ENCODE measurements around the gene SGCB.
"Not testable (repeated sequence)": the region's sequence is repeated elsewhere in the genome, so short reads cannot be mapped to it uniquely, and the experiment has no call there.

SGCB gene

GRCh38 chr4:52038103-52038912, at the start of gene SGCB:
TSS of gene SGCB (minus strand) at chr4:52038299. CDS start at chr4:52038259, 40 bp downstream.
- TF ChIP-seq CTCF (IDR thresholded peaks at IDR 0.05; ENCODE audit: low read depth, low read length, missing control alignments): no peak
- H3K4me3 ChIP-seq (replicated peaks; ENCODE audit: low read depth, low read length): peak within 1 kb of the TSS; percentile 68
- DNase-seq (ENCODE audit: extremely low read depth, low read depth): no peak

GRCh38 chr4:52086425-52086824, 48.3 kb upstream of the SGCB start:
- not testable (repeated sequence) for DNase-seq (ENCODE audit: extremely low read depth, low read depth)

GRCh38 chr4:52081216-52081615, 43.1 kb upstream of the SGCB start:
- no peak for DNase-seq (ENCODE audit: extremely low read depth, low read depth)
- TF ChIP-seq CTCF (IDR thresholded peaks at IDR 0.05; ENCODE audit: low read depth, low read length, missing control alignments): no peak
- no peak overlapping the region for H3K4me3 ChIP-seq (replicated peaks; ENCODE audit: low read depth, low read length)

More at GRCh38 chr4:52086425-52086824, 48.3 kb upstream of the SGCB start:
- not testable (repeated sequence) for H3K4me3 ChIP-seq (replicated peaks; ENCODE audit: low read depth, low read length)

GRCh38 chr4:52079659-52080058, 41.6 kb upstream of the SGCB start:
- DNase-seq (ENCODE audit: extremely low read depth, low read depth): no peak
- H3K4me3 ChIP-seq (replicated peaks; ENCODE audit: low read depth, low read length): no peak overlapping the region
- TF ChIP-seq CTCF (IDR thresholded peaks at IDR 0.05; ENCODE audit: low read depth, low read length, missing control alignments): no peak

GRCh38 chr4:52076731-52077130, 38.6 kb upstream of the SGCB start:
- no peak for DNase-seq (ENCODE audit: extremely low read depth, low read depth)
- H3K4me3 ChIP-seq (replicated peaks; ENCODE audit: low read depth, low read length): no peak overlapping the region
- no peak for TF ChIP-seq CTCF (IDR thresholded peaks at IDR 0.05; ENCODE audit: low read depth, low read length, missing control alignments)

GRCh38 chr4:52071791-52072546, 33.9 kb upstream of the SGCB start:
- no peak for TF ChIP-seq CTCF (IDR thresholded peaks at IDR 0.05; ENCODE audit: low read depth, low read length, missing control alignments)
- no peak overlapping the region for H3K4me3 ChIP-seq (replicated peaks; ENCODE audit: low read depth, low read length)
- no peak for DNase-seq (ENCODE audit: extremely low read depth, low read depth)

GRCh38 chr4:52069571-52069970, 31.5 kb upstream of the SGCB start:
- no peak for TF ChIP-seq CTCF (IDR thresholded peaks at IDR 0.05; ENCODE audit: low read depth, low read length, missing control alignments)
- no peak for DNase-seq (ENCODE audit: extremely low read depth, low read depth)
- H3K4me3 ChIP-seq (replicated peaks; ENCODE audit: low read depth, low read length): no peak overlapping the region
